OCI-LY1 (cell line): Measurements from ENCODE around the gene NEURL3.

Experiments
- EZH2 ChIP-seq: fragments of 200-600 bp; sonication (generic), shearing (Covaris generic); IDR thresholded peaks from 2 replicates; pipeline ENCODE4 v1.8.0; 2017; ENCODE audit warnings: borderline replicate concordance, mixed run types, mild to moderate bottlenecking, antibody characterized with exemption, low read length, moderate library complexity, mixed read lengths
- TF ChIP-seq, protein P1 (sequence below): fragments of 200-600 bp; sonication (generic), shearing (Covaris generic); IDR thresholded peaks from 2 replicates; pipeline ENCODE4 v1.5.1; 2017; ENCODE audit warnings: mild to moderate bottlenecking, antibody characterized with exemption, low read length, moderate library complexity, mixed read lengths

GRCh38 chr2:96520697-96521096 lies 15.5 kb upstream of the NEURL3 start:
- TF ChIP-seq, protein P1, sequence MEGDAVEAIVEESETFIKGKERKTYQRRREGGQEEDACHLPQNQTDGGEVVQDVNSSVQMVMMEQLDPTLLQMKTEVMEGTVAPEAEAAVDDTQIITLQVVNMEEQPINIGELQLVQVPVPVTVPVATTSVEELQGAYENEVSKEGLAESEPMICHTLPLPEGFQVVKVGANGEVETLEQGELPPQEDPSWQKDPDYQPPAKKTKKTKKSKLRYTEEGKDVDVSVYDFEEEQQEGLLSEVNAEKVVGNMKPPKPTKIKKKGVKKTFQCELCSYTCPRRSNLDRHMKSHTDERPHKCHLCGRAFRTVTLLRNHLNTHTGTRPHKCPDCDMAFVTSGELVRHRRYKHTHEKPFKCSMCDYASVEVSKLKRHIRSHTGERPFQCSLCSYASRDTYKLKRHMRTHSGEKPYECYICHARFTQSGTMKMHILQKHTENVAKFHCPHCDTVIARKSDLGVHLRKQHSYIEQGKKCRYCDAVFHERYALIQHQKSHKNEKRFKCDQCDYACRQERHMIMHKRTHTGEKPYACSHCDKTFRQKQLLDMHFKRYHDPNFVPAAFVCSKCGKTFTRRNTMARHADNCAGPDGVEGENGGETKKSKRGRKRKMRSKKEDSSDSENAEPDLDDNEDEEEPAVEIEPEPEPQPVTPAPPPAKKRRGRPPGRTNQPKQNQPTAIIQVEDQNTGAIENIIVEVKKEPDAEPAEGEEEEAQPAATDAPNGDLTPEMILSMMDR = no peak
- no peak for TF ChIP-seq EZH2
